H9 (cell line): ENCODE results near the gene LAIR2. TPM values are rescaled to one million over a fixed set of nuclear protein-coding genes. Genes with fewer than 3 reads are reported as not detected.

Experiments used
- DNase-seq: peaks from one replicate; pipeline ENCODE4 v3.0.0-alpha.2; 2017
- H2AFZ ChIP-seq: one replicate; pipeline ENCODE4 v1.6.1; 2013; ENCODE audit warnings: mild to moderate bottlenecking, low read length, control low read depth, moderate library complexity
- H2AK5ac ChIP-seq: 2 replicates; pipeline ENCODE4 v1.6.1; 2013; ENCODE audit warnings: low read length, control low read depth, mixed read lengths; ENCODE audit not compliant: insufficient read length
- H2BK120ac ChIP-seq: one replicate; pipeline ENCODE4 v1.6.1; 2013; ENCODE audit warnings: low read depth, mild to moderate bottlenecking, low read length, control low read depth, inconsistent platforms; ENCODE audit not compliant: poor library complexity, severe bottlenecking
- H2BK12ac ChIP-seq: 2 replicates; pipeline ENCODE4 v1.6.1; 2013; ENCODE audit warnings: low read length, control low read depth, mixed read lengths, low read depth; ENCODE audit not compliant: insufficient read length
- H2BK15ac ChIP-seq: 2 replicates; pipeline ENCODE4 v1.6.1; 2013; ENCODE audit warnings: low read depth, low read length, control low read depth
- H2BK20ac ChIP-seq: one replicate; pipeline ENCODE4 v1.6.1; 2013; ENCODE audit warnings: low read depth, mild to moderate bottlenecking, low read length, control low read depth, inconsistent platforms; ENCODE audit not compliant: poor library complexity, severe bottlenecking
- H2BK5ac ChIP-seq: 2 replicates; pipeline ENCODE4 v1.6.1; 2013; ENCODE audit warnings: low read length, control low read depth, mixed read lengths; ENCODE audit not compliant: insufficient read length
- H3K14ac ChIP-seq: 2 replicates; pipeline ENCODE4 v1.6.1; 2013; ENCODE audit warnings: low read length, control low read depth; ENCODE audit not compliant: insufficient read depth
- H3K18ac ChIP-seq: 2 replicates; pipeline ENCODE4 v1.6.1; 2013; ENCODE audit warnings: low read depth, mild to moderate bottlenecking, mixed read lengths, low read length, control low read depth; ENCODE audit not compliant: insufficient read length
- H3K23ac ChIP-seq: 2 replicates; pipeline ENCODE4 v1.6.1; 2013; ENCODE audit warnings: low read length, control low read depth, mixed read lengths, low read depth; ENCODE audit not compliant: insufficient read length
- H3K23me2 ChIP-seq: 2 replicates; pipeline ENCODE4 v1.6.1; 2013; ENCODE audit warnings: low read depth, mild to moderate bottlenecking, mixed read lengths, low read length, control low read depth; ENCODE audit not compliant: insufficient read length, poor library complexity, severe bottlenecking
- H3K27ac ChIP-seq: 2 replicates; pipeline ENCODE4 v1.5.1; 2013; ENCODE audit warnings: low read length, control low read depth, mixed read lengths, low read depth; ENCODE audit not compliant: insufficient read length
- H3K27me3 ChIP-seq: 2 replicates; pipeline ENCODE4 v1.6.1; 2013; ENCODE audit warnings: low read length, control low read depth, inconsistent platforms; ENCODE audit not compliant: insufficient read depth
- H3K4ac ChIP-seq: 2 replicates; pipeline ENCODE4 v1.6.1; 2013; ENCODE audit warnings: low read depth, mild to moderate bottlenecking, control low read depth, inconsistent platforms, low read length, moderate library complexity
- H3K4me1 ChIP-seq: 2 replicates; pipeline ENCODE4 v1.6.1; 2013; ENCODE audit warnings: low read length, control low read depth, inconsistent platforms; ENCODE audit not compliant: insufficient read depth
- H3K4me2 ChIP-seq: 2 replicates; pipeline ENCODE4 v1.6.1; 2013; ENCODE audit warnings: low read length, control low read depth, mixed read lengths; ENCODE audit not compliant: insufficient read length, insufficient read depth
- H3K56ac ChIP-seq: 2 replicates; pipeline ENCODE4 v1.6.1; 2013; ENCODE audit warnings: low read depth, mild to moderate bottlenecking, mixed read lengths, low read length, control low read depth; ENCODE audit not compliant: insufficient read length
- H3K79me1 ChIP-seq: 2 replicates; pipeline ENCODE4 v1.6.1; 2013; ENCODE audit warnings: low read depth, mild to moderate bottlenecking, moderate library complexity, low read length, control low read depth, inconsistent platforms; ENCODE audit not compliant: insufficient read depth, poor library complexity, severe bottlenecking
- H3K79me2 ChIP-seq: 2 replicates; pipeline ENCODE4 v1.6.1; 2013; ENCODE audit warnings: low read length, control low read depth, inconsistent platforms; ENCODE audit not compliant: insufficient read depth
- H3K9ac ChIP-seq: 2 replicates; pipeline ENCODE4 v1.6.1; 2013; ENCODE audit warnings: low read length, control low read depth, mixed read lengths; ENCODE audit not compliant: insufficient read length; ENCODE audit errors: extremely low read depth
- H3K9me3 ChIP-seq: one replicate; pipeline ENCODE4 v1.6.1; 2013; ENCODE audit warnings: low read depth, low read length, inconsistent platforms; ENCODE audit not compliant: control insufficient read depth
- H3T11ph ChIP-seq: one replicate; pipeline ENCODE4 v1.6.1; 2013; ENCODE audit warnings: mild to moderate bottlenecking, low read length, control low read depth, inconsistent platforms
- H4K20me1 ChIP-seq: one replicate; pipeline ENCODE4 v1.6.1; 2013; ENCODE audit not compliant: control insufficient read depth, insufficient read length, insufficient read depth
- H4K5ac ChIP-seq: 2 replicates; pipeline ENCODE4 v1.6.1; 2013; ENCODE audit warnings: low read depth, mild to moderate bottlenecking, mixed read lengths, low read length, control low read depth; ENCODE audit not compliant: insufficient read length
- H4K8ac ChIP-seq: replicated peaks from 2 replicates; pipeline ENCODE4 v1.6.1; 2013; ENCODE audit warnings: low read length, control low read depth, mixed read lengths, low read depth; ENCODE audit not compliant: insufficient read length
- H4K91ac ChIP-seq: 2 replicates; pipeline ENCODE4 v1.6.1; 2013; ENCODE audit warnings: low read depth, mild to moderate bottlenecking, moderate library complexity, mixed read lengths, low read length, control low read depth; ENCODE audit not compliant: insufficient read length
- H3K27ac Mint-ChIP-seq, 3 experiments: 2 replicates in 2 of 3; 3 replicates in 1 of 3; pipeline ENCODE4 v1.8.0; 2020 to 2021; ENCODE audit warnings: mixed read lengths in 3 of 3, mild to moderate bottlenecking in 1 of 3, moderate library complexity in 1 of 3
- H3K27me3 Mint-ChIP-seq: 2 replicates; pipeline ENCODE4 v1.8.0; 2021; ENCODE audit warnings: low read depth, mild to moderate bottlenecking, moderate library complexity, mixed read lengths
- H3K36me3 Mint-ChIP-seq, 3 experiments: 2 replicates in 2 of 3; 3 replicates in 1 of 3; pipeline ENCODE4 v1.8.0; 2020 to 2021; ENCODE audit warnings: low read depth in 3 of 3, mixed read lengths in 3 of 3; ENCODE audit not compliant: insufficient read depth in 1 of 3
- H3K4me1 Mint-ChIP-seq, 2 experiments: 2 replicates each; pipeline ENCODE4 v1.8.0; 2020; ENCODE audit warnings: mixed read lengths in 2 of 2
- H3K4me3 Mint-ChIP-seq, 2 experiments: 2 replicates in 1 of 2; 3 replicates in 1 of 2; pipeline ENCODE4 v1.8.0; 2020 to 2021; ENCODE audit warnings: mild to moderate bottlenecking in 2 of 2, mixed read lengths in 2 of 2, moderate library complexity in 1 of 2
- H3K9me3 Mint-ChIP-seq, 2 experiments: 2 replicates in 1 of 2; 3 replicates in 1 of 2; pipeline ENCODE4 v1.8.0; 2020; ENCODE audit warnings: mild to moderate bottlenecking in 2 of 2, mixed read lengths in 2 of 2, moderate library complexity in 1 of 2
- WGBS: extraction: QIAGEN DNeasy Blood & Tissue Kit; methylation state at CpG from one replicate; pipeline ENCODE4 v1.1.7; 2013; ENCODE audit warnings: missing lambda C conversion rate, low lambda C conversion rate, mixed read lengths; ENCODE audit not compliant: insufficient read length; ENCODE audit errors: extremely low coverage; 5-methylcytosine and 5-hydroxymethylcytosine counted together
- total RNA-seq: library from RNA; stranded (reverse); gene quantifications from 2 replicates; pipeline ENCODE4 v1.2.1, GENCODE V29; 2021
- TF ChIP-seq, protein P1 (sequence below): fragments of 200-600 bp; sonication (generic); conservative IDR thresholded peaks from 3 replicates; pipeline ENCODE4 v1.8.0; 2021; ENCODE audit warnings: antibody characterized with exemption, mild to moderate bottlenecking

LAIR2 gene
- total RNA-seq, 1 experiment from 2014 or later, result not detected

DNA sequence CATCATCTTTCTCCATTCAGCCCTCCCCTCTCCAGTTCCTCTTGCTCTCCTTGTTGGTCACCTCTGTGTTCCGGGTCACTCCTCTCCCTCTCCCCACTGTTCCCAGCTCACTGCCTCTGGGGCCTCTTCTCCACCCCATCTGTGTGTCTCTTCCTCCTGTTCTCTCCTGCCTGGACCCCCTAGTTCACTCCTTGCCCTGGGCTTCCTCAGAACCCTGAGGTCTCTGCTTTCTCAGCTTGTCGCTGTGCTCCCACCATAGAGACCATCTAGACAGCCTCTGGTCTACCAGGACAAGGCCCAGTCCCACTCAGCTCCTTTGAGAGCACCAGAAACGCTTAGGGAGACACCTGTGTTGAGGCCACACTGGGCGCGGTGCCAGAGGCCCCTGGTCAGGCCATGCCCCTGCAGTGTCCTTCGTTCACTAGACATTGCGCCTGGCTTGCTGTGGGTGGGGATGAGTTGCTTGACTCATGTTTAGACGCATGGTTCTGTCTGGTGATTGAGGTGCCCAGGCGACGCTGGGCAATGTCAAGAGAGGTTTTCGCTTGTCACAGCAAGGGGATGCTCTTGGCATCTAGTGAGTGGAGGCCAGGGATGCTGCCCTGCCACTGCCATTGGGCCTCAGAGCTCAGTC lies 43.9 kb upstream of the LAIR2 start:
- Histone ChIP-seq H2BK12ac (no peak overlapping the region), H3K4me1 (no peaks in the 10 kb centered on the region), H3K4me2 (no peak overlapping the region), H3K9me3 (no peaks in the 10 kb centered on the region), H3K14ac (no peak overlapping the region), H3K79me1 (no peaks in the 10 kb centered on the region), H2BK20ac (no peak overlapping the region), H2AK5ac (no peak overlapping the region), H3K9ac (no peak overlapping the region), H3K23ac (no peak overlapping the region), H4K91ac (no peak overlapping the region), H4K20me1 (no peaks in the 10 kb centered on the region), H4K5ac (no peak overlapping the region), H4K8ac (no peak overlapping the region), H3K79me2 (no peaks in the 10 kb centered on the region), H3K27ac (no peak overlapping the region), H3K27me3 (no peaks in the 10 kb centered on the region), H3K23me2 (peaks cover 8% of the 10 kb centered on the region), H2BK15ac (no peak overlapping the region), H3K18ac (no peak overlapping the region), H3K56ac (no peak overlapping the region), H3K4ac (no peak overlapping the region), H2BK5ac (no peak overlapping the region), H2AFZ (no peak overlapping the region), H3T11ph (no peak overlapping the region), H2BK120ac (no peak overlapping the region)
- TF ChIP-seq, protein P1, sequence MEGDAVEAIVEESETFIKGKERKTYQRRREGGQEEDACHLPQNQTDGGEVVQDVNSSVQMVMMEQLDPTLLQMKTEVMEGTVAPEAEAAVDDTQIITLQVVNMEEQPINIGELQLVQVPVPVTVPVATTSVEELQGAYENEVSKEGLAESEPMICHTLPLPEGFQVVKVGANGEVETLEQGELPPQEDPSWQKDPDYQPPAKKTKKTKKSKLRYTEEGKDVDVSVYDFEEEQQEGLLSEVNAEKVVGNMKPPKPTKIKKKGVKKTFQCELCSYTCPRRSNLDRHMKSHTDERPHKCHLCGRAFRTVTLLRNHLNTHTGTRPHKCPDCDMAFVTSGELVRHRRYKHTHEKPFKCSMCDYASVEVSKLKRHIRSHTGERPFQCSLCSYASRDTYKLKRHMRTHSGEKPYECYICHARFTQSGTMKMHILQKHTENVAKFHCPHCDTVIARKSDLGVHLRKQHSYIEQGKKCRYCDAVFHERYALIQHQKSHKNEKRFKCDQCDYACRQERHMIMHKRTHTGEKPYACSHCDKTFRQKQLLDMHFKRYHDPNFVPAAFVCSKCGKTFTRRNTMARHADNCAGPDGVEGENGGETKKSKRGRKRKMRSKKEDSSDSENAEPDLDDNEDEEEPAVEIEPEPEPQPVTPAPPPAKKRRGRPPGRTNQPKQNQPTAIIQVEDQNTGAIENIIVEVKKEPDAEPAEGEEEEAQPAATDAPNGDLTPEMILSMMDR, result no peak
- Mint-ChIP-seq H3K27me3 (no peaks in the 10 kb centered on the region), H3K27ac (peak overlapping the region in 2 of 3 experiments; percentile 91 to 95; a peak in 6 of 7 replicates), H3K36me3 (peaks cover 39 to 76% (median 74%) of the 10 kb centered on the region in 3 experiments; a peak in 6 of 7 replicates), H3K4me1 (peaks cover 5 to 7% of the 10 kb centered on the region in 2 experiments; a peak in 3 of 4 replicates), H3K4me3 (peak overlapping the region in 1 of 2 experiments; percentile 38; a peak in 2 of 5 replicates), H3K9me3 (peaks cover 0 to 2% of the 10 kb centered on the region in 2 experiments; a peak in 1 of 5 replicates)
- WGBS, result no CpG with 5 or more reads among the region's 11 CpGs
- no peak for DNase-seq
